GM12891 (cell line): ENCODE measurements around the gene UBE2Q2.
"Not testable (repeated sequence)": the region's sequence is repeated elsewhere in the genome, so short reads cannot be mapped to it uniquely, and the experiment has no call there.

ENCODE experiments used
- PAX5 ChIP-seq: IDR thresholded peaks from 2 replicates; pipeline ENCODE4 v1.6.1; 2011; ENCODE audit warnings: low read length, moderate library complexity, mild to moderate bottlenecking; ENCODE audit not compliant: insufficient read depth, severe bottlenecking
- POLR2A ChIP-seq: IDR thresholded peaks from 2 replicates; pipeline ENCODE4 v1.6.1; 2011; ENCODE audit warnings: low read depth, low read length, control low read depth
- POLR2AphosphoS5 ChIP-seq: IDR thresholded peaks from 2 replicates; pipeline ENCODE4 v1.6.1; 2011; ENCODE audit warnings: low read depth, low read length, control low read depth
- POU2F2 ChIP-seq: IDR thresholded peaks from 2 replicates; pipeline ENCODE4 v1.6.1; 2011; ENCODE audit warnings: low read depth, mild to moderate bottlenecking, control low read depth, low read length, moderate library complexity
- SPI1 ChIP-seq: IDR thresholded peaks from 2 replicates; pipeline ENCODE4 v1.6.1; 2011; ENCODE audit warnings: low read depth, low read length, control low read depth
- TAF1 ChIP-seq: IDR thresholded peaks from 2 replicates; pipeline ENCODE4 v1.6.1; 2011; ENCODE audit warnings: low read depth, low read length, control low read depth

DNA sequence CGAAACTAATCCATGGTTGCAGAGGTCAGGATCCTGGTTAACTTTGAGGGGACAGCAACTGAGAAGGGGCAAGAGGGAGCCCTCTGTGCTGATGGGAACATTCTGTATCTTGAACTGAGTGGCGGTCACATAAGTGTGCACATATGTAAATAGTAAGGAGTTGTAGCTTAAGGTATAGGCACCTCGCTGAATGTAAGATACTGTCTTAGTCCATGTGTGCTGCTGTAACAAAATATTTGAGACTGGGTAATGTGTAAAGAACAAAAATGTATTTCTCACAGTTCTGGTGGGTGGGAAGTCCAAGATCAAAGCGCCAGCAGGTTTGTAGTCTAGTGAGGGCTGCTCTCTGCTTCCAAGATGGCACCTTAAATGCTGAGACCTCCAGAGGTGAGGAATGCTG, 42.8 kb upstream of the UBE2Q2 start:
- TF ChIP-seq POLR2A, POLR2AphosphoS5, SPI1, TAF1, PAX5, POU2F2: not testable (repeated sequence)
